ENCODE results near the gene MAP3K7. TPM values are rescaled to one million over a fixed set of nuclear protein-coding genes. Genes with fewer than 3 reads are reported as not detected.

MAP3K7 gene
- total RNA-seq, 1 experiment from 2014 or later, result 32.6 TPM

DNA sequence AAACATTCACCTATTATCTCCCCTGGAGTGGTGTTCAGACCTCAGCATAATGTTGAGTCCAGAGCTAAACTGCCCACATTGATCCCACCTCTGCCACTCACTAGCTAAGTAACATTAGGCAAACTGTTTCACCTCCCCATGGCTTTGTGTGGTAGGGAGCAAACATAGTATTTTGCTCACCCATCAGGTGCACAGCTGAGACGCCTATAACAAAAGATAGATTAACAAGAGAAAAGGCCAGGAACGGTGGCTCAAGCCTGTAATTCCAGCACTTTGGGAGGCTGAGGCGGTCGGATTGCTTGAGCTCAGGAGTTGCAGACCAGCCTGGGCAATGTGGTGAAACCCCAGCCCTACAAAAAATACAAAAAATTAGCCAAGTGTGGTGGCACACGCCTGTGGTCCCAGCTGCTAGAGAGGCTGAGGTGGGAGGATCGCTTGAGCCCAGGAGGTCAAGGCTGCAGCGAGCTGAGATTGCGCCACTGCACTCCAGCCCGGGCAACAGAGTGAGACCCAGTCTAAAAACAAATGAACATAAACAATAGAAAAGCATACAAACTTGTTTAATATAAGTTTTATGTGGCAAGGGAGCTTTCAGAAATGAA is 91.6 kb downstream of the MAP3K7 start:
- ChIA-PET POLR2A (no interaction called here), CTCF (interaction anchor here (1.1 kb wide), 1 partner anchor 16 kb away, joined by 4 read pairs; no protein-coding TSS in a partner anchor)
- intact Hi-C loops (cut with micrococcal nuclease), result no loop called here
- Mint-ChIP-seq H3K9me3 (ENCODE audit: unreplicated experiment) (no peaks in the 10 kb centered on the region), H3K27ac (ENCODE audit: low read depth, unreplicated experiment) (no peak overlapping the region), H3K4me3 (ENCODE audit: unreplicated experiment) (no peak overlapping the region), H3K36me3 (ENCODE audit: insufficient read depth, unreplicated experiment) (no peaks in the 10 kb centered on the region), H3K27me3 (ENCODE audit: insufficient read depth, unreplicated experiment) (no peaks in the 10 kb centered on the region), H3K4me1 (ENCODE audit: insufficient read depth, unreplicated experiment) (peaks cover 6% of the 10 kb centered on the region)
- no peak for DNase-seq (ENCODE audit: unreplicated experiment)
- BruUV-seq (replicated peaks), result no TSS peak
- TF ChIP-seq CTCF (IDR thresholded peaks at IDR 0.05; ENCODE audit: unreplicated experiment), result no peak

- peaks cover 6% of the 10 kb centered on the region for H3K4me1 Mint-ChIP-seq (ENCODE audit: insufficient read depth, unreplicated experiment)
- no peak overlapping the region for H3K4me3 Mint-ChIP-seq (ENCODE audit: unreplicated experiment)
- ChIA-PET POLR2A (interaction anchor here (0.6 kb wide), 1 partner anchor 540 kb away, joined by 4 read pairs; no protein-coding TSS in a partner anchor), CTCF (interaction anchor here (0.6 to 2.7 kb wide), 5 partner anchors 15 to 554 kb away, joined by 3 to 8 read pairs (median 8); no protein-coding TSS in a partner anchor)
- H3K27ac Mint-ChIP-seq (ENCODE audit: low read depth, unreplicated experiment), result no peak overlapping the region
- DNase-seq (ENCODE audit: unreplicated experiment), result no peak
- H3K27me3 Mint-ChIP-seq (ENCODE audit: insufficient read depth, unreplicated experiment), result no peaks in the 10 kb centered on the region
- no peaks in the 10 kb centered on the region for H3K36me3 Mint-ChIP-seq (ENCODE audit: insufficient read depth, unreplicated experiment)
- TF ChIP-seq CTCF (IDR thresholded peaks at IDR 0.05; ENCODE audit: unreplicated experiment), result no peak
- intact Hi-C loops (cut with micrococcal nuclease), result no loop called here
- no TSS peak for BruUV-seq (replicated peaks)
- H3K9me3 Mint-ChIP-seq (ENCODE audit: unreplicated experiment), result no peaks in the 10 kb centered on the region
Observed at GRCh38 chr6:90494067-90494780, 92.6 kb downstream of the MAP3K7 start.

DNA sequence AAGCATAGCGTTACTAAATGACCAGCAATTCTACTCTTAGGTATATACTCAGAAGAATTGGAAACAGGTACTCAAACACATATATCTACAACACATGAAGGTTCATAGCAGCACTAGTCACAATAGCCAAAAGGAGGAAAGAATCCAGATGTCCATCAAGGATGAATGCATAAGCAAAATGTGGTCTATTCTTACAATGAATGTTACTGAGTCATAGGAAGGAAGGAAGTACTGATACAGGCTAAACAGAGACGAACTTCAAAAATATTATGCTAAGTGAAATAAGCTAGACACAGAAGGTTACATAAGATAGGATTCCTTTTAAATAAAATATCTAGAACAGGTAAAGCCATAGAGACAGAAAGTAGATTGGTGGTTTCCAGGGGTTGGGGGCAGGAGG is 93.5 kb downstream of the MAP3K7 start:
- H3K4me1 Mint-ChIP-seq (ENCODE audit: insufficient read depth, unreplicated experiment), result peaks cover 6% of the 10 kb centered on the region
- CTCF ChIA-PET, result interaction anchor here (0.7 to 2.7 kb wide), 4 partner anchors 14 to 553 kb away, joined by 3 to 8 read pairs (median 8); no protein-coding TSS in a partner anchor
- BruUV-seq (replicated peaks), result no TSS peak

More for the DNA sequence above, 93.5 kb downstream of the MAP3K7 start:
- no peak for TF ChIP-seq CTCF (IDR thresholded peaks at IDR 0.05; ENCODE audit: unreplicated experiment)
- DNase-seq (ENCODE audit: unreplicated experiment), result no peak
- Mint-ChIP-seq H3K4me3 (ENCODE audit: unreplicated experiment) (no peak overlapping the region), H3K27me3 (ENCODE audit: insufficient read depth, unreplicated experiment) (no peaks in the 10 kb centered on the region), H3K36me3 (ENCODE audit: insufficient read depth, unreplicated experiment) (no peaks in the 10 kb centered on the region), H3K9me3 (ENCODE audit: unreplicated experiment) (no peaks in the 10 kb centered on the region), H3K27ac (ENCODE audit: low read depth, unreplicated experiment) (no peak overlapping the region)
- intact Hi-C loops (cut with micrococcal nuclease), result no loop called here
- POLR2A ChIA-PET, result no interaction called here

All from MCF 10A (cell line).